Measurements from ENCODE around the gene SIRT2.
"Not testable (repeated sequence)": the region's sequence is repeated elsewhere in the genome, so short reads cannot be mapped to it uniquely, and the experiment has no call there.

DNA sequence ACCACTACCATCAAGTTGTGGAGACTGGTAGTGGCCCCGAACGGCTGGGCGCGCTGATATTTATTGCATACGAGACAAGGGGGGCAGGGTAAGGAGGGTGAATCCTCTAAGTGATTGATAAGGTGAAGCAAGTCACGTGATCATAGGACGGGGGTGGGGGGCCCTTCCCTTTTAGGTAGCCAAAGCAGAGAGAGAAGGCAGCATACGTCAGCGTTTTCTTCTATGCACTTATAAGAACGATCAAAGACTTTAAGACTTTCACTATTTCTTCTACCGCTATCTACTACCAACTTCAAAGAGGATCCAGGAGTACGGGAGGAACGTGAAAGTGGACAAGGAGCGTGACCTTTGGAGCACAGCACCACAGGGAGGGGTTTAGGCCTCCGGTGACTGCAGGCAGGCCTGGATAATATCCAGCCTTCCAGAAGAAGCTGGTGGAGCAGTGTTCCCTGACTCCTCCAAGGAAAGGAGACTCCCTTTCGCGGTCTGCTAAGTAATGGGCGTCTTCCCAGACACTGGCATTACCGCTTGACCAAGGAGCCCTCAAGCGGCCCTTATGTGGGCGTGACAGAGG is 39.7 kb downstream of the SIRT2 start:
- TF ChIP-seq POLR2AphosphoS5 (IDR thresholded peaks at IDR 0.05; ENCODE audit: low read depth); SPI1 (IDR thresholded peaks at IDR 0.05; ENCODE audit: borderline replicate concordance, low read depth): not testable (repeated sequence)
- TF ChIP-seq, protein P1, sequence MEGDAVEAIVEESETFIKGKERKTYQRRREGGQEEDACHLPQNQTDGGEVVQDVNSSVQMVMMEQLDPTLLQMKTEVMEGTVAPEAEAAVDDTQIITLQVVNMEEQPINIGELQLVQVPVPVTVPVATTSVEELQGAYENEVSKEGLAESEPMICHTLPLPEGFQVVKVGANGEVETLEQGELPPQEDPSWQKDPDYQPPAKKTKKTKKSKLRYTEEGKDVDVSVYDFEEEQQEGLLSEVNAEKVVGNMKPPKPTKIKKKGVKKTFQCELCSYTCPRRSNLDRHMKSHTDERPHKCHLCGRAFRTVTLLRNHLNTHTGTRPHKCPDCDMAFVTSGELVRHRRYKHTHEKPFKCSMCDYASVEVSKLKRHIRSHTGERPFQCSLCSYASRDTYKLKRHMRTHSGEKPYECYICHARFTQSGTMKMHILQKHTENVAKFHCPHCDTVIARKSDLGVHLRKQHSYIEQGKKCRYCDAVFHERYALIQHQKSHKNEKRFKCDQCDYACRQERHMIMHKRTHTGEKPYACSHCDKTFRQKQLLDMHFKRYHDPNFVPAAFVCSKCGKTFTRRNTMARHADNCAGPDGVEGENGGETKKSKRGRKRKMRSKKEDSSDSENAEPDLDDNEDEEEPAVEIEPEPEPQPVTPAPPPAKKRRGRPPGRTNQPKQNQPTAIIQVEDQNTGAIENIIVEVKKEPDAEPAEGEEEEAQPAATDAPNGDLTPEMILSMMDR (IDR thresholded peaks at IDR 0.05; ENCODE audit: insufficient read depth, low read length), result not testable (repeated sequence)

Measured in HL-60 (cell line).